Activated CD4-positive, alpha-beta T cell treated with anti-CD3 and anti-CD28 coated beads, Interleukin-10, Interleukin-2, amounts not matched to agents 100 ng/mL and 50 ng/mL, durations not matched to agents 16 hours and 8 hours (primary cell): ENCODE measurements around the gene DLG2.

Experiments
- DNase-seq: peaks from one replicate; pipeline ENCODE4 v3.0.0-alpha.2; 2020

Gene DLG2

DNA sequence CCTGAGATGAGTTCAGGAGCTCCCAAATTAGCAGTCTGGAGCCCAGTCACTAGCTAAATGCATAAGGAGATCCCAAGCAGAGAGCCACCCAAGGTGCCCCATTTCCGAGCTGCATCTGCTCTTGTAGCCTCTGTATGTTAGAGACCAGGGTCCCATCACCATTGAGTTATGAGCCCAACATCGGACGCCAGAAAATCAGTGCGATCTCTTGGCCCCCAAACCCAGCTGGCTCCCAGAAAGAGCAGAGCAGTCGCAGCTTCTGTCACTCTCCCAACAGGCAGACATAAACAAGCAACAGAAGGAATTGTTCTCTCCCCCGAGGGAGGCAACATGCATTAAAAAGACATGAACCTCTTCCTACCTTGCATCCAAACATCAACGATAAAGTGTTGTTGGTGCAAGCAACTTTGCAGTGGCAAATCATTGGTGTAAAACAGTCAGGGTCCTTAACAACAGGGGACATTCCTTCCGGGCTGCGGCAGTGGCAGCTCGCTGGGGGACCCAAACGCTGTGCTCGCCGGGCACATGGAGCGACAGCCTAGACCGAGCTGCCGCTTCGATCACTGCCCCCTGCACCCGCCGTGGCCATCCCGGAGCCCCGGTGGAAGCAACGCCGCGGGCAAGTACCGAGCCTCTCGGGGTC, 907.1 kb downstream of the DLG2 start:
- DNase-seq = no peak

DNA sequence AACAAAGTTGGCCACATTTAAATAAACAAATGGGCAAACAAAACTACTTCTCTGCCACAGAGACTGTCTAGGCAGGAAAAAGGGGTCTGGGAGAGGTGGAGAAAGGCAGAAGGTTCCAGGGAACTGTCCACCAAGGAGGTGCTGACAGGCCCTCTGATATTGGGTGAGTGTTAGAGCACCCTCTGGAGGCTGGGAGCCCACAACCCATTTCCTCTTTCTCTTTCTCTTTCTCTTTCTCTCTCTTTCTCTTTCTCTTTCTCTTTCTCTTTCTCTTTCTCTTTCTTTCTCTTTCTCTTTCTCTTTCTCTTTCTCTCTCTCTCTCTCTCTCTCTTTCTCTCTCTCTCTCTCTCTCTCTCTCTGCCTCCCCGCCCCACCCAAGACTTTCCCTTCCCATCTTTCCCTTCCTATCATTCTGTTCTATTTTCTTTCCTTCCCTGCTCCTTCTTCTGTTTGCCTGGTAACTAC, 912.8 kb downstream of the DLG2 start:
- DNase-seq = peak; percentile 21

DNA sequence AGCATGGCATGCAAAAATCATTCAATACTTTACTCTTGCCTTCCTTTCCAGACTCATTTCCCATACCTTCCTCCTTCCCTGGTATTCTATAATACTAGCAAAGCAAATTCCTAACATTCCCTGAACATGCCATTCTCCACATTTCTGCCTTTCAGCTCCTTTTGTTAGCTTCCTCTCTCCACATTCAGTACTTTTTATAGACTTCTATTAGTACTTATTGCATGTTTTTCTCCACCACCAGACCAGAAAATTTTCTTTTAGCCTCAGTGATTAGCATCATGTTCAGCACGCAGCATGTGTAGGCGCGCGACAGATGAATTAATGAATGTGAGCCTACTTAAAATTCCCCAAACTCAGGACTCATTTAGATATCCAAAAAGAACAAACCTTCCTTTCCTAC, 935.3 kb downstream of the DLG2 start:
- DNase-seq = no peak

DNA sequence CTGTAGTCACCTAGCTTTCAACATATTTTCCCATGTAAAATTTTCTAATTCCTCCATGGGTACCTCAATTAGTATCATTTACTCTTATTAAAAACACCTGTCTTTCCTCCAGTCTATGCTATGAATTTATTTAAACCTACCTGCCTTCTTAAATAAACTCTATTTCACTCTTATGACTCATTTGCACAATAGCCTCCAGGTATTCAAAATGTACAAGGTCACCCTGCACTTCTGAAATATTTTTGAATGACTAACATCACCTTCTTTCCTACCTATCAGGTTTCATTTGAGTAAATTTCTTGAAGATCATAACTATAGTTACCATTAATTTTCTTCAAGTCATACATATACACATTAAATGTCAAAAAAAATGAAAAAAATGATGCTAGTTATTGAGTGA, 939.7 kb downstream of the DLG2 start:
- no peak for DNase-seq

DNA sequence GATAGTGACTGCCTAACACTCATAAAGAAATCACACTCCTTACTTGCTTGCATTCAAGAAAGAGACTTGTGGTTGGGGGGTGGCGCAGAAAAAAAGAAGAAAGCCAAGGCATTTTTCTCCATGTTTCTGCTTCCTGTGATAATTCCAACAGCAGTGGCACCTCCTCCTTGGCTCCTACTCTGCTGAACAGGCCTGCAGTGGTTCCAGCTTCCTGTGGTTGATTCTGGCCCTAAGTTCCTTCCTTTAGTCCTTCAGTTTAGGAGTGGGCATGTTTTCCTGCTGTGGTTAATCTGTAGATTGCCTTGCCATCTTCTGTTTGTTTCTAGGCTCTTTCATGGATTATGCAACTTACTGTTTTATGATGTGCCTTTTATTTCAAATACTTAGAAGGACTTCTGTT, 940.4 kb downstream of the DLG2 start:
- DNase-seq = no peak

DNA sequence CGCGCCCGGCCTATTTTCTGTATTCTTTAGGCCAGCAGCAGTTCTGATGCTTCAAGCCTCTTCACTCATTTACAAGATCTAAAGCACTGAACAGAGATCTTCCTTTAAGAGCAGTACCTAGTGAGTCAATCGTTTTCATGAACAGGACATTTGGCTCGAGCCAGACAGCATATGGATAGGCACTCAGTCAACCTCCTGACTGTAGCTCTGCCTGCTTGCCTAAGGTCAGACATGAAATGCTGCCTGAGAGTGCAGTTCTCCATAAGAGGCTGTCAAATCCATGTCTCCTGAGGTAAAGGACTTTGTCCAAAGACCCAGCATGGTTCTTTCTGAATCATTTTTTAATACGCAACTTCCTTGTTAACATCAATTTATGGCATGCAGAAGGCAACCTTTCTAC, 941.2 kb downstream of the DLG2 start:
- no peak for DNase-seq

DNA sequence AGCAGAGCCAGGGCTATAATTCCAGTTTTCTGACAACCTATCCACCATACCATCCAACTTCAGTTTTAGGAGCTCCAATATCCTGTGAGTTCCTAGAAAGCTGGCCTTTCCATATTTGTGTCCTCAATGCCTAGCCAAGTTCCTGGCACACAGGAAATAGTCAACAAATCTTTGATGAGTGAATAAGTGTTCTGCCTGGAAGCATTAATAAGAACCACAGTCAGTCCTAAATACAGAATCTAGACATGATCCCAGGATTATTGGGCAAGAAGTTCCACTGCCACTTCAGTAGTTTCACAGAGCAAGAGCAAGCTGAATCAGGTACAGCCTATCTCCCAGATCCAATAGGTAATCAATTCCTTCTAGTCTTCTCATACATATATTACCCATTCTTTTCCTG, 942.0 kb downstream of the DLG2 start:
- no peak for DNase-seq

DNA sequence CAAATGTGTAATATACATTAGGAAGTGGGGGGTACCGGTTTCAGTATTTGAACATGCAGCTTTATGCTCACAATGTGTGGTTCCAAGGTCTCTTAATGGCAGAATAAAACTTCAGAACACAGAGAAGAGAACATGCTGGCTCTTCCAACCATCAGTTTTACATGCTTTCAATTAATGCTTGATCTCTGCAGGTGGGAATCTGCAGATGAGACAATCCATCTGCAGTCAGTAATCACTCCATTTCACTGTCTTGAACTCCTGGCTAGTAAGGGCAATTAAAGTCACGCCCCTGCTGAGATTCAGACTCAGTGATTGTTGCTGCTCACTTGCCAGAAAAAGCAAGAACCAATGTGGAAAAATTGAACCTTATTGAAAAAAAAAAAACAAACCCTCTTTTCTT, 945.7 kb downstream of the DLG2 start:
- DNase-seq = no peak

DNA sequence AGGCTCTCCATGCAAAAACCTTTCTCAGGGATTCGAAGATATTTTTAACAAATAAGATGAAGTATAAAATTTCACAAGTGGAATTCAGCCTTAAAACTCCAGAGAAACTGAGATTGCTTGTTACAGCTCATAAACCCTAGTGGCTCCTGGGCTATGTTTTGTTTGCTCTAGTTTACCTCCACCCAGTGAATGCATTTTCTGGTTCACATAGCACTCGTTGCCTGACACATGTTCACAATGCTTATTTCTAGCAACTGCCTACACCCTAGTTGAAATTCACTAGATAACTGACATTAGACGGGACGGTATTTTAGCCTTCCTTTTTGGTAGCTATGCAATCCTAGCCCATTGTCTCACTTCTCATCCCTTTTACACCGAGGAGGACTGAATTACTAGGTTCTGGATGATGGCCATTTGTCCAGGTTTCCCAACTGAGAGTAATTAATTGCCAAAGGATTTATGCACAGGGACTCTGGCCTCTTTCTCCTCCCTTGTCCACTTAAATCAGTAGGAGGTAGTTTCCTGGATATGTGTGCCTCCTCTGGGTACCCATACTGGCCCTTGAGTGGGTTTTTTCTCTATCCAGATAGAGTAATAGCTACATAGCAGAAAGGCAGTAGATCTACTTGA, 951.6 kb downstream of the DLG2 start:
- DNase-seq = no peak

DNA sequence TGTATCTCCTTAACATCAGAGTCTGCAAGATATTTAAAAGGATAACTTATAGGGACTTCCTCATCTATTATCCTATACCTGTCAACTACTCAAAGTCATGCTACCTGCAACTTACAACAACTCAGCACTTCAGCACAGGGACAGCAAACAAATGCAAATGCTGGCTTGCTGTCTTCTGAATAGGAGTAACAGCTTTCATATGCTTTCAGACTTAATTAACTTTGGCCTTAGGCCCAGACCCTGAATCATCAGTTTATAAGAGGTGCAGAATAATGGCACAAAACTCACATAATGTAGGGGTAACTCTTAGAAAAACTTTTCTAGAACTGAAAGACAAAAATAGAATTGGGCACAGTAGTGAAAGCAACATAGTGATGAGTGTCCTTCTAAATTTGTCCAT, 953.4 kb downstream of the DLG2 start:
- DNase-seq = no peak

DNA sequence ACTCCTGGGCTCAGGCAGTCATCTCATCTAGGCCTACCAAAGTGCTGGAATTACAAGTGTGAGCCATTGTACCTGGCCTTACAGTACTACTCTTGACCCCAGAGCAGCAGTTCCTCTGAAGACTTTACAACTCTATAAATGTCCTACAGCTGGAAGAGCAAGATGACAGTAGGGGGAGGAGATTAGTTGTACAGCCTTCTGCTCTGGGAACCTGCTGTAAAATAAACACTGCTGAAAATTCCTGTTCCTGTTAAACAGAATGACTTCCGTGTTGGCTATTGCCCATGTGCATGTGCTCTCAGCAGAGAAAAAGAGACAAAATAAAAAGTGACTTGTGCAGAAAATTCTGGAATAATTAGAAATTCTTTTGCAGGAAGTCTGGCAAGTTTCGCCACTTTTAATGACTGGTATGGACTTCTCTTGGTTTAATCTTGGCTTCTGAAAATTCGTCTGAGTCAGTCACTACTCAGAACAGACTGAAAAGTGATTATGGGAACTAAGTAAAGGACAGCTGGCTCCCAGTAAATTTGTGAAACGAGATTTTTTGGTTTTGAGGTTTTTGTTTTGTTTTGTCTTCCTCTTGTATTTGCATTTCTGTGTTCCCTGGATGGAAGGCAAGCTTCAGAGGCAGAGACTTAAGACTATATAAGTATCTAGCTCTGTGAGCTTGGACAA, 955.7 kb downstream of the DLG2 start:
- DNase-seq = no peak

DNA sequence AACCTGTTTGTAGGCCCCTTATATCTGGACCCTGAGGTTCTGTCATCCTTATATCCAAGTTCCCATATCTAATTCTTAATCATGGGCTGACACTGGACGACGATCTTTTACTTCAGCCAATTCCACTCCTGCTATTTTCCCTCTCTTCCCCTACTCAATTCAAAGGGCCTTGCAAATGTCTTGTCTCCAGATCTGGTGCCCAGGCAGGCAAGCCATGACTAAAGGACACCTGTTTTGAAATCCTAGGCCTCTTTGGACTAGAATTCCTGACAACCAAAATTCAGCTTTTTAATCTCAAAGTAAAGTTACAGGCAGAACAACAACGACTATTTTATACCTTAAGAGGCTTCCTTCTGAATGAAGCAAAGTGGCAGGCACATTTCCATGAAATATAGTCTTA, 963.4 kb downstream of the DLG2 start:
- DNase-seq = no peak

DNA sequence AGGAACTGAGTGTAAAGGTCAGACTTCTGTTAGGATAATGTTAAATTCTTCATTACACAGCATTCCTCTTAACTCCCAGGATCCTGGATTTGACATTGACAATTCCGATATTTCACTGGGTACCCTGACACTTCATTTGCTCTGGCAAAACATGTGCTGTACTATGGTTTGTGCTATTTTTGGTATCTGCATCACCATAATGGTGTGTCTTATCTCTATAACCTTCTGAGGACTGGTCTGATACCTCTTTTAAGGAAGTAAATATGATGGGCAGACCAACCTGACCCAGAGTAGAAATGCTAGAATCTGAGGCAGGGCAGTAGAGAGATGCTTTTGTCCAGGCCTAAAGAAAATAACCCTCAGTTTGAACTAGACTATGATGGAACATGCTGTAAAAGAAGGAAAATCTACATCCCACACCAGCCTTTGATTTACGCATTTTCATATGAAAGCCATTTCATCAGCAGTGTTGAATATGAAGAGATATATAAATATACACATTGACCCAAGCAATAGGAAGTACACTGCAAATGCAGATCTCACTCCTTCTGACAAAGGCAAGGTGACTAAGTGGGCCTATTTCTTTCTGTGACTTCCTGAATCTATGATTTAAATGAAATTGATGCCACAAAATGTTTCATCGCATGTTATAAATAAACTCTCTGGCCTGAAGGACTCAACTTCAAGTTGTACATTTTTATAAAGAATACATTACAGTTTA, 966.7 kb downstream of the DLG2 start:
- no peak for DNase-seq

DNA sequence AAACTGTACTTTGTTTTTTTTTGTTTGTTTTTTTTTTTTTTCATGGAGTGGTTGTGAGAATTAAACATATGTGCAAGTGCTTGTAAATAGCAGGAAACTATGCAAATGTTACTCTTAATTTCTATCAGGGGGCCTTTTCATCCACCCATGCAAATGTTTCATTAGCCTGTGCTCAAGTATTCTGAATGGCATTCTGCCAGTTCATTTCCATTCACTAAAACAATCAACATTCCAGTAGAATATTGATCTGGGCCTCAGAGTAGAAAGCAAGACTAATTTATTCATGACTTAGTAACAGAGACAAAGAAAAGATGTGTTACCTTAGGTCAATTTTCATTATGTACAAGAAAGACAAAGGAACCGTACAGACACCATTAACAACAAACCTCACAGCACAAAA, 971.4 kb downstream of the DLG2 start:
- DNase-seq = no peak

DNA sequence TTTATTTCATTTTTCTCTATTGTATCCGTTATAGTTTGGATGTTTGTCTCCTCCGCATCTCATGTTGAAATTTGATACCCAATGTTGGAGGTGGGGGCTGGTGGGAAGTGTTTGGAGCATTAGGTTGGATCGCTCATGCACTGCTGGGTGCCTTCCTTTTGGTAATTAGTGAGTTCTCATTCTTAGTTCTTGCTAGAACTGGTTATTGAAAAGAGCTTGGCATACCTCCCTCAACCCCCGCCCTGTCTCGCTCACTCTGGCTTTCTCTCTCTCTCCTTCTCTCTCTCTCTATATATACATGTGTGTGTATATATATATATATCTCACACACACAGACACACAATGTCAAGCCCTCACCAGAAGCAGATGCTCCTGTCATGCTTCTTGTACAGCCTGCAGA, 978.7 kb downstream of the DLG2 start:
- DNase-seq = no peak

DNA sequence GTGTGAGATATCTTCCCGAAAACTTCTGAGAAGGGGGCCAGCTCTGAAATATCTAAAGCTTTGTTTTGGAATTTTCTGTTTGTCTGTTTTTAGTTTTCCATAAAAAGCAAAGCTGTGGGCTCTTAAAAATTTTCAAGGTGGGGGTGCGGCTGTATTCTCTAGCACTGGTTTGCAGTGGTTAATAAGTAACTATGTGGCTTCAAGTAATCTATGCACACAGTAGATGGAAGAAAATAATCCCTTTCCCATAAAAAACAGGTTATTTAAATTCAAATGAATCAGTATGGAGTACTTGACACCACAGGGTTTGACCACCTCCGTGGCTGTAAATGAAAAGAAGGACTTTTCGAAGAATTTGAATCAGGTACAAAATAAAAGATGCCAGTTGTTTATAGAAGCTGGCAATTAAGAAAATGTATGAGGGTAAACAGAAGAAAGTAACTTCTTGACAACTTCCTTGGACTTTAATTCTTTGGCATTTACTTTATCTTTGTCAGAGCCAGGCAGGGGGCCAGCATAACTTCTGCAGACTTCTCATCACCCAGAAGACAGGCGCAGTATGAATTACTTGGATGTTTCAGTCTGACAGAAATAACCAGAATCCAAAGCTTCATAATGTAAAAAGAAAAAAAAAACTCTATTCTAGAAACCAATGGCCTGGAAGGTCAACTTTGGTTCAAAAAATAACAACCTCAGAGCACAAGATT, 981.0 kb downstream of the DLG2 start:
- DNase-seq = no peak

DNA sequence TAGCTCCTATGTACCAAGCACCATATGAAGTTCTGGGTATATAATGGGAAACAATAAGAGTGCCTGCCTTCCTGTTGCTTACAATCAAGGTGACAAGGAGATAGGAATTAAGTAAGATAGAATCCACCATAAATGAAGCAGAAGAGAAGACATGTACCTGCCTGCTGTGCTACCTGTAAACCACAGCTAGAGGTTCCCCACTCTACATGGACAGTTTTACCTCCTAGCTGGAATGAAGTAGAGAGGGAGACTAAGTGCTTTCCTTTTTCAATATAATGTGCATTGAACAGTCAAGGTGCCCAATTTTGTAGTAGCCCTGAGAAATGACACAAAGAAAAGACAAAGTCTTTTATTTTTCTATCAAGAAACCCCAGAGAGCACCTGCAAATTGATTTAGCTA, 984.6 kb downstream of the DLG2 start:
- DNase-seq = no peak

DNA sequence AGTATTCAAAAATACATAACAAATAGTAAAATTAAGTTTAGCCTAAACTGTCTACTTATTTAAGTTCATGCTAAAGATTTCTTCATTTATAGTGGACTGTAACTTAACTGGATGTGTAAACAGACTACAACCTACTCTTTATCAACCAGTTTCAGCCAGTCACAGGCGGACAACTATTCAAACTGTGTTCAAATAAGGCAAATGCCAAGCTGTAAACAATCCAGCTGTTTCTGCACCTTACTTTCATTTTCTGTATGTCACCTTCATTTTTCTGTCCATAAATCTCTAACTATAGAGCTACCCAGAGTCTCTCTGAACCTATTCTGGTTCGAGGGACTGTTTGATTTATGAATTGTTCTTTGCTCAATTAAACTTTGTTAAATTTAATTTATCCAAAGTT, 992.8 kb downstream of the DLG2 start:
- no peak for DNase-seq

DNA sequence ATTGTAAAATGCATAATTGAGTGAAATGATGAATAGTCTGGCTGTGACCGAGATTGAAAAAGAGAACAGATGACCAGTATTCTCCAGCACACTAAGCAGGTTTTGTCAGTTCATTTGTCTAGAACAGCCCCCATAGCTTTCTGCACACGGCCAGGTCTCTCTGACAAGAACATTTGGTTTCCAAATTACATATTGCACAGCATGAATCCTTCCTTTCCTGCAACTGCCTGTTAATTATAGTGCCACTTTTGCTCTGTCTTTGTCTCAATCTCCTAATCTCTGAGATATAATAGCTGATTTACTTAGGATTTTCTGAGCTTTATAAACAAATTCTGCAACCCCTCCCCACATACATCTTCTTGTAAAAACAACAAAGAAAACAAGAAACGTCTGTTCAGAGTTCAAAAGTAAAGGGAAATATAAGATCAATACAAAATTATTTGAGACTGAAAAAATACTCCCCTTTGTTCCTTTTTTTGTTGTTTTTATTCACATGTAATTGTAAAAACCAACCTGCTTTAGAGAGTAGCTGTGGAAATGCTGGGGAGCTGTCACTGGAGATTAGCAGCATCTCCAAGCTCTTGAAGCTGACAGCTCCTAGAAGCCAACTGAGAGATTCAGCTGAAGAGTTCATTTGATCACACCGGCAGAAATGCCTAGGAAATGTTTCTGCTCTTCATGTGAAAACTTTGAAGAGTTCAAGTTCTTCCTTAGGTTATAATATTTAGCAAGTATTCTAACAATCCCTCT, 998.1 kb downstream of the DLG2 start:
- DNase-seq = no peak

DNA sequence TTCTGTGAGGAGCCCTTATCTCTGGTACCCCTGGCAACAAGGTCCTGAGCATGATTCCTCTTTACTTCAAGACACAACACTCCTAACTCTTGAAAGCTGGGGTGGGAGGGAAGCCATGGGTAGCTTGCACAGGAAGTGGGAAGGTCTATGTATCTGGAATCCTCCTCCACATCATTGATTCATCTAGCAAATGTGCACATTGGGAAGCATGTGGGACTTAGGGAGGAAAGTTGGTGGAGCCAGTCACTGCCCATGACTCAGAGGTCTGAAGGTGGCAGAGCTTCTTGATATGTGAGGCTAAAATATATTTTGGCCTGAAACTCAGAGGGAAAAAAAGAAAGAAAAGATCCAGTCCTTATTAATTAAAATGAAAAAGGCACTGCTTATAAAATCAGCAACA, 1000.9 kb downstream of the DLG2 start:
- no peak for DNase-seq

DNA sequence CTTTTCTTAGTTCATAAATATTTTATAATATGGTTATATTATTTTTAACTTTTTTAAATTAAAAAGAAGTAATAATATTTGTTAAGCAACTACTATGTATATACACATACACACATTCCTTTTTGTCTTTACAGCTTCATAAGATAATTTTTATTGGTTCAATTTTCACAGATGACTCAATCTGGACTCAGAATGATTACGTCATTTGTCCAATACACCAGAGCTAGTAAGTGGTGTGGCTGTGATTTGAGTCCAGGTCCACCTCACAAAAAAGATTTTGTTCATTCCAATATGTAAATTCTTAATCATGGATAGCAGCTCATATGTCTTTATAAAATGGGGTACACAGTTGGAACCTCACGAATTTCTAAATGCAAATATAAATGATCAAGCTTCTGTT, 1014.5 kb downstream of the DLG2 start:
- no peak for DNase-seq

DNA sequence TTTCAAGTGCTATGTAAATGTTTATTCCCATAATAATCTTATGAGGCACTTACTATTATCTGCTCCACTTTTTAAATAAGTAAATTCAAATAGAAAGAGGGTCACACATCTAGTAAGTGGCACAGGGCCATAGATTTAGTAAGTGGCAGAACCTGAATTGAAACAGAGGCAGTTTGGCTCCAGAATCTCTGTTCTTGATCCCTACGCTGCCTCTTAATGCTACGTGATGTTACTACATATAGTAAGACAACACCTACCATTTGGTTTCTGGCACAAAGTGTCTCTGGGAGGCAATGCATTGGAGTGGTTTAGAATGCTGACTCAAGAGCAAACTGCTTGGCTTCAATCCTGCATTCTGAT, 1018.3 kb downstream of the DLG2 start:
- no peak for DNase-seq
